Neural cell (in vitro differentiated cells): ENCODE results near the gene CLSTN3. TPM values are rescaled to one million over a fixed set of nuclear protein-coding genes. Genes with fewer than 3 reads are reported as not detected.

Experiments used
- H2AFZ ChIP-seq: fragments of 200-600, 300-800 bp; sonication (generic), shearing (Covaris generic); 2 replicates; pipeline ENCODE4 v1.6.0; 2014; ENCODE audit warnings: low read depth, mild to moderate bottlenecking, antibody characterized with exemption, low read length, moderate library complexity
- H3F3A ChIP-seq: fragments of 200-600 bp; shearing (Covaris generic); 2 replicates; pipeline ENCODE4 v1.6.1; 2016; ENCODE audit warnings: mild to moderate bottlenecking, moderate library complexity, mixed read lengths, antibody characterized with exemption, low read length; ENCODE audit not compliant: insufficient read depth, poor library complexity, severe bottlenecking
- H3K27ac ChIP-seq: fragments of 200-600, 300-800 bp; sonication (generic), shearing (Covaris generic); 2 replicates; pipeline ENCODE4 v1.5.1; 2014; ENCODE audit warnings: mild to moderate bottlenecking, low read length, moderate library complexity
- H3K27me3 ChIP-seq: fragments of 300-800, 200-600 bp; sonication (generic), shearing (Covaris generic); 2 replicates; pipeline ENCODE4 v1.6.0; 2014; ENCODE audit warnings: mild to moderate bottlenecking, low read depth, low read length, moderate library complexity; ENCODE audit not compliant: insufficient read depth
- H3K36me3 ChIP-seq: fragments of 300-800, 200-600 bp; sonication (generic), shearing (Covaris generic); 2 replicates; pipeline ENCODE4 v1.5.1; 2014; ENCODE audit warnings: mild to moderate bottlenecking, antibody characterized with exemption, low read length, moderate library complexity; ENCODE audit not compliant: insufficient read depth
- H3K4me2 ChIP-seq: fragments of 300-800, 200-600 bp; sonication (generic), shearing (Covaris generic); 2 replicates; pipeline ENCODE4 v1.6.0; 2014; ENCODE audit warnings: mild to moderate bottlenecking, low read length
- H3K4me3 ChIP-seq: fragments of 300-800, 200-600 bp; sonication (generic), shearing (Covaris generic); 2 replicates; pipeline ENCODE4 v1.5.1; 2014; ENCODE audit warnings: mild to moderate bottlenecking, low read length, moderate library complexity
- H3K79me2 ChIP-seq: fragments of 200-600 bp; shearing (Covaris generic); replicated peaks from 2 replicates; pipeline ENCODE4 v1.6.0; 2014; ENCODE audit warnings: mild to moderate bottlenecking, low read length, moderate library complexity; ENCODE audit not compliant: insufficient read depth
- H3K9ac ChIP-seq: fragments of 300-800, 200-600 bp; sonication (generic), shearing (Covaris generic); 2 replicates; pipeline ENCODE4 v1.6.1; 2016; ENCODE audit warnings: mild to moderate bottlenecking, low read length, mixed read lengths
- H3K9me2 ChIP-seq: fragments of 200-600 bp; shearing (Covaris generic); 2 replicates; pipeline ENCODE4 v1.6.1; 2016; ENCODE audit warnings: mild to moderate bottlenecking, low read length, mixed read lengths; ENCODE audit not compliant: insufficient read depth
- H3K9me3 ChIP-seq: fragments of 200-600, 300-800 bp; sonication (generic), shearing (Covaris generic); 2 replicates; pipeline ENCODE4 v1.6.1; 2016; ENCODE audit warnings: mild to moderate bottlenecking, mixed run types, low read length, moderate library complexity, mixed read lengths
- H4K20me1 ChIP-seq: fragments of 200-600 bp; shearing (Covaris generic); 2 replicates; pipeline ENCODE4 v1.6.1; 2016; ENCODE audit warnings: mild to moderate bottlenecking, mixed run types; ENCODE audit not compliant: insufficient read depth
- EP300 ChIP-seq: fragments of 450-650 bp; conservative IDR thresholded peaks from 2 replicates; pipeline ENCODE4 v1.6.1; 2014; ENCODE audit warnings: antibody characterized with exemption, mild to moderate bottlenecking, moderate library complexity; ENCODE audit not compliant: poor library complexity, severe bottlenecking
- EZH2 ChIP-seq: fragments of 200-600, 300-800 bp; shearing (Covaris generic), sonication (generic); IDR thresholded peaks from 2 replicates; pipeline ENCODE4 v1.6.1; 2014; ENCODE audit warnings: antibody characterized with exemption, low read length, borderline replicate concordance, mild to moderate bottlenecking; ENCODE audit not compliant: insufficient read depth, poor library complexity, severe bottlenecking
- MXI1 ChIP-seq: fragments of 450-650 bp; conservative IDR thresholded peaks from 2 replicates; pipeline ENCODE4 v1.6.1; 2014; ENCODE audit warnings: antibody characterized with exemption, mild to moderate bottlenecking; ENCODE audit not compliant: poor library complexity, severe bottlenecking
- POLR2AphosphoS5 ChIP-seq: IDR thresholded peaks from 2 replicates; pipeline ENCODE4 v1.6.1; 2012
- RAD21 ChIP-seq: fragments of 450-650 bp; conservative IDR thresholded peaks from 2 replicates; pipeline ENCODE4 v1.6.1; 2014; ENCODE audit warnings: antibody characterized with exemption, mild to moderate bottlenecking, moderate library complexity
- SMC3 ChIP-seq: fragments of 450-650 bp; conservative IDR thresholded peaks from 2 replicates; pipeline ENCODE4 v1.6.1; 2014; ENCODE audit warnings: antibody characterized with exemption, mild to moderate bottlenecking, moderate library complexity; ENCODE audit not compliant: poor library complexity
- TAF1 ChIP-seq: IDR thresholded peaks from 2 replicates; pipeline ENCODE4 v1.6.1; 2012; ENCODE audit warnings: low read depth
- polyA plus RNA-seq: library from polyadenylated mRNA; depleted of rRNA; stranded (reverse); fragments of >200 nt; gene quantifications from 2 replicates; pipeline ENCODE4 v1.2.3, GENCODE V29; 2014
- TF ChIP-seq, protein P1 (sequence below): IDR thresholded peaks from 2 replicates; pipeline ENCODE4 v1.6.1; 2012; ENCODE audit warnings: borderline replicate concordance
- TF ChIP-seq, protein P2 (sequence below): fragments of 450-650 bp; IDR thresholded peaks from 2 replicates; pipeline ENCODE4 v1.5.1; 2014; ENCODE audit warnings: antibody characterized with exemption, mild to moderate bottlenecking, moderate library complexity; ENCODE audit not compliant: poor library complexity, severe bottlenecking

CLSTN3 gene
- polyA plus RNA-seq, 1 donor from 2014 or later: 61.0 TPM

DNA sequence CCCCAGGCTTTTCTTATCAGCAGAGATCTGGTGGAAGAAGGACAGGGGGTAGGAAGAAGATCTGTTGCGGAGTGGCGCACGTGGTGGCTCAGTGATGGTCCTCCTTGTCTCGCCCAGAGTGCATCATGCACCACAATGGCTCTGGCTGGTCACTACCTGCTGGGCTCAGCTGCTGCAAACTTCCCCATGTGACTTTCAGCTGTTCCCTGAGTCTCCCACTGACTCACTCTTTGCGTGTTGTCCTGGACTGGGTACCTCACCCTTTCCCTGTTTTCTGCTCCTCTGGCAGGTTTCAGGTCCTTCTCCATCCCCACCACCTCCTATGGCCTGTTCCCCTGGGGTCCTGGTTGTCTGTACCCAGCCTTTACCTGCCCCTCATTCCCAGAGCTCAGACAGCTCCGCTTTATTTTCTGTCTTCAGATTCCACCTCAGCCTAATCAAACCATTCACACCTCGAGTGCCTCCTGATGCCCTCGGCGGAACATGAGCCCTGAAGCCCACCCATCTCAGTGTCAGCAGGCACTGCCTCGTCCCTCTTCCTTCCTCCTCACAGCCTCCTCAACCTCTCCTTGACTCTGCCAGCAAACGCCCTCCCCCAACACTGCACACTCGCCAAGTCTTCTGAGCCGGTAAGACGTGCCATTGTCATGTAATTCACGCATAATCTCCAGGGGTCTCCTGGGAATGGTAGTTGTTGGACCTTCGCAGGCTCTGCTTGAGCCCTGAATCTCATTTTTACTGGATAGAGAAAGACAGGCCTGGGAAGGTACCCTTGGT, 39.8 kb upstream of the CLSTN3 start:
- Histone ChIP-seq H4K20me1 (no peaks in the 10 kb centered on the region), H3K9me3 (no peaks in the 10 kb centered on the region), H3K27ac (peak overlapping the region; percentile 20), H3K4me2 (no peak overlapping the region), H2AFZ (no peak overlapping the region), H3K9ac (peak overlapping the region; percentile 16), H3K4me3 (peak overlapping the region; percentile 18), H3K27me3 (no peaks in the 10 kb centered on the region), H3K36me3 (no peaks in the 10 kb centered on the region), H3F3A (no peaks in the 10 kb centered on the region), H3K9me2 (no peaks in the 10 kb centered on the region), H3K79me2 (no peaks in the 10 kb centered on the region)
- TF ChIP-seq EZH2 (no peak), EP300 (no peak), SMC3 (no peak), TAF1 (no peak), POLR2AphosphoS5 (no peak), MXI1 (no peak), RAD21 (no peak)
- TF ChIP-seq, protein P1, sequence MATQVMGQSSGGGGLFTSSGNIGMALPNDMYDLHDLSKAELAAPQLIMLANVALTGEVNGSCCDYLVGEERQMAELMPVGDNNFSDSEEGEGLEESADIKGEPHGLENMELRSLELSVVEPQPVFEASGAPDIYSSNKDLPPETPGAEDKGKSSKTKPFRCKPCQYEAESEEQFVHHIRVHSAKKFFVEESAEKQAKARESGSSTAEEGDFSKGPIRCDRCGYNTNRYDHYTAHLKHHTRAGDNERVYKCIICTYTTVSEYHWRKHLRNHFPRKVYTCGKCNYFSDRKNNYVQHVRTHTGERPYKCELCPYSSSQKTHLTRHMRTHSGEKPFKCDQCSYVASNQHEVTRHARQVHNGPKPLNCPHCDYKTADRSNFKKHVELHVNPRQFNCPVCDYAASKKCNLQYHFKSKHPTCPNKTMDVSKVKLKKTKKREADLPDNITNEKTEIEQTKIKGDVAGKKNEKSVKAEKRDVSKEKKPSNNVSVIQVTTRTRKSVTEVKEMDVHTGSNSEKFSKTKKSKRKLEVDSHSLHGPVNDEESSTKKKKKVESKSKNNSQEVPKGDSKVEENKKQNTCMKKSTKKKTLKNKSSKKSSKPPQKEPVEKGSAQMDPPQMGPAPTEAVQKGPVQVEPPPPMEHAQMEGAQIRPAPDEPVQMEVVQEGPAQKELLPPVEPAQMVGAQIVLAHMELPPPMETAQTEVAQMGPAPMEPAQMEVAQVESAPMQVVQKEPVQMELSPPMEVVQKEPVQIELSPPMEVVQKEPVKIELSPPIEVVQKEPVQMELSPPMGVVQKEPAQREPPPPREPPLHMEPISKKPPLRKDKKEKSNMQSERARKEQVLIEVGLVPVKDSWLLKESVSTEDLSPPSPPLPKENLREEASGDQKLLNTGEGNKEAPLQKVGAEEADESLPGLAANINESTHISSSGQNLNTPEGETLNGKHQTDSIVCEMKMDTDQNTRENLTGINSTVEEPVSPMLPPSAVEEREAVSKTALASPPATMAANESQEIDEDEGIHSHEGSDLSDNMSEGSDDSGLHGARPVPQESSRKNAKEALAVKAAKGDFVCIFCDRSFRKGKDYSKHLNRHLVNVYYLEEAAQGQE: no peak
- TF ChIP-seq, protein P2, sequence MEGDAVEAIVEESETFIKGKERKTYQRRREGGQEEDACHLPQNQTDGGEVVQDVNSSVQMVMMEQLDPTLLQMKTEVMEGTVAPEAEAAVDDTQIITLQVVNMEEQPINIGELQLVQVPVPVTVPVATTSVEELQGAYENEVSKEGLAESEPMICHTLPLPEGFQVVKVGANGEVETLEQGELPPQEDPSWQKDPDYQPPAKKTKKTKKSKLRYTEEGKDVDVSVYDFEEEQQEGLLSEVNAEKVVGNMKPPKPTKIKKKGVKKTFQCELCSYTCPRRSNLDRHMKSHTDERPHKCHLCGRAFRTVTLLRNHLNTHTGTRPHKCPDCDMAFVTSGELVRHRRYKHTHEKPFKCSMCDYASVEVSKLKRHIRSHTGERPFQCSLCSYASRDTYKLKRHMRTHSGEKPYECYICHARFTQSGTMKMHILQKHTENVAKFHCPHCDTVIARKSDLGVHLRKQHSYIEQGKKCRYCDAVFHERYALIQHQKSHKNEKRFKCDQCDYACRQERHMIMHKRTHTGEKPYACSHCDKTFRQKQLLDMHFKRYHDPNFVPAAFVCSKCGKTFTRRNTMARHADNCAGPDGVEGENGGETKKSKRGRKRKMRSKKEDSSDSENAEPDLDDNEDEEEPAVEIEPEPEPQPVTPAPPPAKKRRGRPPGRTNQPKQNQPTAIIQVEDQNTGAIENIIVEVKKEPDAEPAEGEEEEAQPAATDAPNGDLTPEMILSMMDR: no peak

DNA sequence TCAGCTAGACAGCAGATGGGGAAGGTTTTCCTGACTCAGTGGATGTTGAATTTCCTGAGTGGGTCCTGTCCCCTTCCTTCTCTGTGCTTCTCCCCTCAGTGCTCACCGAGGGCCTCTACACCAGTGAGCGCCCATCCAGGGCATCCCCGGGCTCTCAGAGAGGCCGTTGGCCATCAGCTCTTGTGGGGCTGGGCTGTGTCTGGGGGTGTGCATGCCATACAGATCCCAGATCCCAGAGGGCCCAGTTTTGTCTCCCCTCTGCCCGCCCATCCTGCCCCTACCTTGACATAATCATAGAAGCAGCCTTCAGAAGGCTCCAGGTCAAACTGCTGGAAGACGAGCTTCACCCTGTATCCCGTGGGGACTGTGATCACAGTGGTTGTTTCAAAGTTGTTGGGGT, 39.0 kb upstream of the CLSTN3 start:
- Histone ChIP-seq H3F3A (no peaks in the 10 kb centered on the region), H3K9me3 (no peaks in the 10 kb centered on the region), H3K9ac (no peak overlapping the region), H3K4me2 (no peak overlapping the region), H3K27me3 (no peaks in the 10 kb centered on the region), H4K20me1 (no peaks in the 10 kb centered on the region), H3K27ac (peak overlapping the region; percentile 20), H3K9me2 (no peaks in the 10 kb centered on the region), H2AFZ (no peak overlapping the region), H3K4me3 (no peak overlapping the region), H3K79me2 (no peaks in the 10 kb centered on the region), H3K36me3 (no peaks in the 10 kb centered on the region)
- TF ChIP-seq, protein P2: no peak
- TF ChIP-seq, protein P1: no peak
- TF ChIP-seq SMC3 (no peak), POLR2AphosphoS5 (no peak), EP300 (no peak), MXI1 (no peak), RAD21 (no peak), TAF1 (no peak), EZH2 (no peak)
